Motor neuron (in vitro differentiated cells): ENCODE results near the gene SAMD4A. TPM values are rescaled to one million over a fixed set of nuclear protein-coding genes. Genes with fewer than 3 reads are reported as not detected.
A peak's percentile ranks its signal among the peaks of the same experiment; 100 is the strongest.

ENCODE experiments used
- ATAC-seq, 8 experiments: fragments of 200-7000 bp; cut with Tn5 transposase; replicated peaks in 6 of 8; 2 replicates each; pipeline ENCODE4 v1.8.0; 2021; ENCODE audit warnings: mild to moderate bottlenecking in 8 of 8, moderate library complexity in 8 of 8
- H3K27ac ChIP-seq, 2 donors: fragments of 250-450 bp; sonication (Bioruptor Pico); 2 replicates each; pipeline ENCODE4 v1.9.0; 2021; ENCODE audit warnings: antibody characterized with exemption in 2 of 2, mild to moderate bottlenecking in 2 of 2, moderate library complexity in 1 of 2
- H3K4me1 ChIP-seq, 2 donors: fragments of 250-450 bp; sonication (Bioruptor Pico); replicated peaks in 1 of 2; 2 replicates each; pipeline ENCODE4 v1.6.1; 2021; ENCODE audit warnings: antibody characterized with exemption in 2 of 2, mild to moderate bottlenecking in 2 of 2, moderate library complexity in 1 of 2
- H3K4me3 ChIP-seq, 5 donors: fragments of 250-450 bp; sonication (Bioruptor Pico); 2 replicates each; pipeline ENCODE4 v1.9.0; 2021; ENCODE audit warnings: antibody characterized with exemption in 5 of 5, mild to moderate bottlenecking in 5 of 5, moderate library complexity in 4 of 5
- WGBS, 10 experiments: fragments of 450-650 bp; shearing (Covaris generic); methylation state at CpG; one replicate each; pipeline ENCODE4 v1.0.0; 2022; 5-methylcytosine and 5-hydroxymethylcytosine counted together
- in situ Hi-C, 9 experiments: fragments of 400-800 bp; cut with MboI; loops; one replicate each; pipeline ENCODE4 v1.15.0; 2021; ENCODE audit warnings: low sequenced_read_pairs in 9 of 9, low pct_unique_long_range_greater_than_20kb in 2 of 9; ENCODE audit not compliant: unreplicated experiment in 9 of 9
- total RNA-seq, 8 experiments: library from RNA; unstranded; fragments of 300-600 nt; gene quantifications; 2 replicates each; pipeline versions ENCODE4 v1.2.3 to v1.2.4, GENCODE V29; 2022

SAMD4A gene
- total RNA-seq, 8 experiments from 2014 or later, result 2.1 to 38.6 (median 9.9) TPM

- 0 to 81% (median 45%) methylated on average over 1 to 9 of the region's 13 CpGs; no CpG with 5 or more reads in 4 of the 10 experiments for WGBS, 10 experiments
- in situ Hi-C loops, result loop anchor here in 5 of 9 experiments (10.0 to 25.0 kb wide), 4 partner anchors 118 to 218 kb away; no protein-coding TSS in a partner anchor
Measured at GRCh38 chr14:54568821-54569595, 2.1 kb downstream of the SAMD4A start.

GRCh38 chr14:54570047-54570446 lies 3.1 kb downstream of the SAMD4A start:
- in situ Hi-C loops, result loop anchor here in 5 of 9 experiments (10.0 to 25.0 kb wide), 4 partner anchors 117 to 217 kb away; no protein-coding TSS in a partner anchor
- Histone ChIP-seq H3K4me1 (peaks cover 3 to 8% of the 10 kb centered on the region in 2 donors), H3K27ac (no peak overlapping the region), H3K4me3 (peak overlapping the region in 1 of 5 donors; percentile 74)
- no peak for ATAC-seq
- WGBS, 10 experiments, result 30 to 100% (median 80%) methylated on average over 1 to 5 of the region's 5 CpGs; no CpG with 5 or more reads in 1 of the 10 experiments

More at GRCh38 chr14:54568821-54569595, 2.1 kb downstream of the SAMD4A start:
- peak overlapping the region in 3 of 5 donors; percentile 74 to 85 (median 78) for H3K4me3 ChIP-seq
- H3K4me1 ChIP-seq, result peaks cover 3 to 8% of the 10 kb centered on the region in 2 donors
- ATAC-seq, result no peak
- H3K27ac ChIP-seq, result no peak overlapping the region

GRCh38 chr14:54570631-54571415 lies 3.9 kb downstream of the SAMD4A start:
- H3K4me3 ChIP-seq, result peak overlapping the region in 1 of 5 donors; percentile 1

GRCh38 chr14:54572316-54572715 lies 5.4 kb downstream of the SAMD4A start:
- Histone ChIP-seq H3K4me1 (peaks cover 3 to 8% of the 10 kb centered on the region in 2 donors), H3K4me3 (no peak overlapping the region), H3K27ac (no peak overlapping the region)
- 80 to 100% (median 94%) methylated on average over 1 to 2 of the region's 2 CpGs; no CpG with 5 or more reads in 1 of the 10 experiments for WGBS, 10 experiments
- ATAC-seq, result no peak
- in situ Hi-C loops, result loop anchor here in 5 of 9 experiments (10.0 to 25.0 kb wide), 4 partner anchors 115 to 215 kb away; no protein-coding TSS in a partner anchor

More at GRCh38 chr14:54570631-54571415, 3.9 kb downstream of the SAMD4A start:
- peaks cover 3 to 8% of the 10 kb centered on the region in 2 donors for H3K4me1 ChIP-seq
- H3K27ac ChIP-seq, result no peak overlapping the region
- WGBS, 10 experiments, result 2 to 100% (median 82%) methylated on average over 2 to 5 of the region's 5 CpGs
- ATAC-seq, result no peak
- in situ Hi-C loops, result loop anchor here in 5 of 9 experiments (10.0 to 25.0 kb wide), 4 partner anchors 116 to 216 kb away; no protein-coding TSS in a partner anchor

GRCh38 chr14:54574528-54574927 lies 7.6 kb downstream of the SAMD4A start:
- H3K27ac ChIP-seq, result no peak overlapping the region
- H3K4me1 ChIP-seq, result no peaks in the 10 kb centered on the region
- 25 to 98% (median 89%) methylated on average over 3 to 6 of the region's 6 CpGs; no CpG with 5 or more reads in 1 of the 10 experiments for WGBS, 10 experiments
- in situ Hi-C loops, result loop anchor here in 5 of 9 experiments (10.0 to 25.0 kb wide), 4 partner anchors 113 to 213 kb away; no protein-coding TSS in a partner anchor
- H3K4me3 ChIP-seq, result no peak overlapping the region
- ATAC-seq, result no peak

GRCh38 chr14:54577494-54577893 lies 10.6 kb downstream of the SAMD4A start:
- no peak overlapping the region for H3K27ac ChIP-seq
- in situ Hi-C loops, result loop anchor here in 2 of 9 experiments (10.0 kb wide), 1 partner anchor 117 kb away; no protein-coding TSS in a partner anchor
- H3K4me1 ChIP-seq, result no peaks in the 10 kb centered on the region
- H3K4me3 ChIP-seq, result no peak overlapping the region
- peak in 1 of 8 experiments; percentile 1 for ATAC-seq
- 94 to 100% (median 96%) methylated on average over 1 to 6 of the region's 6 CpGs; no CpG with 5 or more reads in 5 of the 10 experiments for WGBS, 10 experiments

DNA sequence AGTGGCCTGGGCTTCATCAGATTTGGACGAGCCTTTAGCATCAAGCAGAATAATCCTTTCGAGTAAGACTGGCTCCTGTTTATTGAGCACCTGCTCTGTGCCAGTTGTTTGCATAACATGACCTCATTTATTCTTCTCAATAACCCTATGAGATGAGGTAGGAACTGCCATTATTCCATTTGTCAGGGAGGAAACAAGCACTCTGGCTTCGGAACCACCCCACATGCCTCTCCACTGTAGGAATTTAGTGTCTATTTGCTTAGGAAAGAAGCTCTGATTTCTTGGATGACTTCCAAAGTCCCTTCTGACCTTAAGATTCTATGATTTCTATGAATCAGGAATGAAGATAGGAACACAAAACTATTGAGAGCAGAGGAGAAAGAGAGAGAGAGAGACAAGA lies 11.0 kb downstream of the SAMD4A start:
- in situ Hi-C loops, result loop anchor here in 2 of 9 experiments (10.0 kb wide), 1 partner anchor 117 kb away; no protein-coding TSS in a partner anchor
- WGBS, 10 experiments, result 50 to 100% (median 82%) methylated on average over 1 to 2 of the region's 3 CpGs; no CpG with 5 or more reads in 4 of the 10 experiments
- Histone ChIP-seq H3K27ac (no peak overlapping the region), H3K4me1 (no peaks in the 10 kb centered on the region), H3K4me3 (no peak overlapping the region)
- ATAC-seq, result peak in 1 of 8 experiments; percentile 26

DNA sequence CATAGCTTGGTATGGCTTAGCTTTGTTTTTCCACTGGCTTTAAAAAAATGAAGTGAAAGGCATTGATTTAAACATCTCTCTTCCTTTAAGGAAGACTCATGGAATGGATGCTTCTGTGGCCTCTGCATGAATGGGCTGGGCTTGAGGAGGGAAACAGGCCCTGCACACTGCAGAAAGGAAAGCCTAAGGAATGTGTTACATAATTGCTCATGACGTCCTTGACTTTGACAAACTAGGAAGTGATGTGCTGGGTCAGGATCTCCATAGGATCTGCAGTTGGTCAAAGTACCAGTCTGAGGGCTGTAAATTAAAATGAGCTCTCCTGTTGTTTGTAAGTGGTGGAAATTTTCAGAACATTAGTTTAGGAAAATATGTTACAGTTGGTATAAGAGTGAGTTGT lies 12.7 kb downstream of the SAMD4A start:
- in situ Hi-C loops, result loop anchor here in 2 of 9 experiments (10.0 kb wide), 1 partner anchor 115 kb away; no protein-coding TSS in a partner anchor
- 0 to 80% (median 29%) methylated on average over 1 of the region's 1 CpG for WGBS, 10 experiments
- Histone ChIP-seq H3K4me3 (no peak overlapping the region), H3K4me1 (no peaks in the 10 kb centered on the region), H3K27ac (no peak overlapping the region)
- peak in 5 of 8 experiments; percentile 7 to 63 (median 43) for ATAC-seq

DNA sequence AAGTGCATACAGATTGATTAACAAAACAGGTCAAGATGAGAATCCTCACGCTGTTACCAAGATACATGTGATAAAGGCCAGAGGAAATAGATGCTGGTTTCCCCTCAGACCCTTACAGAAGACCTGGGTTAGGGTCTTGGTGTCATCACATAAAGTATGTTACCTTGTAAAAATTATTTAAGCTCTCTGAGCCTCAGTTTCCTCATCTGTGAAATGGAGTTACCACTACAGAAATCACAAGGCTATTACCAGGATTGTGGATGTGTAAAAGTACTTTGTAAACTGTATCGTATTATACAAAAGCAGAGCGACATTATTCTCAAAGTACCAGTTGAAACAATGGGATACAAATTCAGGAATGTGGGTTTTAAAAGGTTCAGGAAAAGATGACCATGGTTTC lies 14.0 kb downstream of the SAMD4A start:
- Histone ChIP-seq H3K4me1 (no peaks in the 10 kb centered on the region), H3K27ac (no peak overlapping the region), H3K4me3 (no peak overlapping the region)
- 81 to 100% (median 100%) methylated on average over 1 to 3 of the region's 3 CpGs; no CpG with 5 or more reads in 1 of the 10 experiments for WGBS, 10 experiments
- no peak for ATAC-seq
- in situ Hi-C loops, result no loop called here

DNA sequence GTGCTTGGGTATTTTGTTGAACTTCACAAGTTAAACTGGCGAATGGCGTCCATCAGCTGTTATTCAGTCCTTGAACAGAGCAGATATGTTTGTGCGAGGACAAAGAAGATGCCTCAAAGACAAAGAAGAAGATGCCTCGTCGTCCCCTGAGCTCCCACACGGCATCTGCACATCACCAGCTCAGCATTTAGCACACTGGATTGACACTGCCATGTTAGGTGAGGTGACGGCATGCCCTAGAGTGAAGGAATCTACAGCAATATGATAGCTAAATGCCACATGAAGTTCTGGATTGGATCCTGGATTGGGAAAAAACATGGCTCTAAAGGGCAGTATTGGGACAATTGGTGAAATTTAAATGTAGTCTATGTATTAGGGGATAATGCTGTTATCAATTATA lies 15.4 kb downstream of the SAMD4A start:
- 68 to 100% (median 88%) methylated on average over 4 to 7 of the region's 7 CpGs; no CpG with 5 or more reads in 2 of the 10 experiments for WGBS, 10 experiments
- no peak for ATAC-seq
- Histone ChIP-seq H3K27ac (no peak overlapping the region), H3K4me1 (no peaks in the 10 kb centered on the region), H3K4me3 (no peak overlapping the region)
- in situ Hi-C loops, result no loop called here

DNA sequence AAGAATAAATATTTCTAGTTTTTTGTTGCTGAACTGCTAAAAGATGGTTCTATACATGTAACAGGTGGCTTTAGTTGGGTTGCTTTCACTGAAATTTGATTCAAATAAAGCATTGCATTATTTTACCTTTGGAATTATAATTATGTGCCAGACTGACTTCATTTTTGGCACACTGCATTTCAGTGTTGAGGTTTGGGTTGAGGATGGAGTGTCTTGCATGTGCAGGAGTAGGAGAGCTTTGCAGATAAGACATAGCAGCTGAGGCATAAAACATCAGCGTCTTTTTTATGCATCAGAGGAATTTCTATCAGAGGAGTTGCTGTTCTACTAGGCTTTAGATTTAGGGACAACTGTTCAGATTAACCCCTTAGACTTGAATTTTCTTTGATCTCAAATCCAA lies 17.2 kb downstream of the SAMD4A start:
- H3K4me1 ChIP-seq, result no peaks in the 10 kb centered on the region
- ATAC-seq, result no peak
- H3K27ac ChIP-seq, result no peak overlapping the region
- no peak overlapping the region for H3K4me3 ChIP-seq
- in situ Hi-C loops, result no loop called here
- 0 to 100% (median 60%) methylated on average over 1 of the region's 1 CpG; no CpG with 5 or more reads in 3 of the 10 experiments for WGBS, 10 experiments

GRCh38 chr14:54585214-54585613 lies 18.3 kb downstream of the SAMD4A start:
- H3K4me3 ChIP-seq, result no peak overlapping the region
- no peak overlapping the region for H3K27ac ChIP-seq
- ATAC-seq, result no peak
- 85 to 100% (median 94%) methylated on average over 2 to 3 of the region's 3 CpGs for WGBS, 10 experiments
- in situ Hi-C loops, result no loop called here
- H3K4me1 ChIP-seq, result no peaks in the 10 kb centered on the region
